Aorta (tissue), 5 donors: ENCODE measurements around the gene FOXP2. TPM values are rescaled to one million over a fixed set of nuclear protein-coding genes. Genes with fewer than 3 reads are reported as not detected.

ENCODE experiments used
- ATAC-seq: fragments of 200-7000 bp; cut with Tn5 transposase; one replicate; pipeline ENCODE4 v1.9.1; 2022; ENCODE audit warnings: moderate library complexity; ENCODE audit not compliant: low FRiP score
- DNase-seq, 2 donors: peaks; one replicate each; pipeline ENCODE4 v3.0.0-alpha.2; 2020
- H3K27ac ChIP-seq, 2 donors: one replicate each; pipeline ENCODE4 v1.5.1; 2013; ENCODE audit warnings: low read length in 2 of 2, mild to moderate bottlenecking in 2 of 2, moderate library complexity in 2 of 2, control low read depth in 1 of 2, inconsistent platforms in 1 of 2, low read depth in 1 of 2
- H3K27me3 ChIP-seq, 2 donors: one replicate each; pipeline ENCODE4 v1.6.1; 2013; ENCODE audit warnings: control low read depth in 1 of 2, low read length in 1 of 2, mild to moderate bottlenecking in 1 of 2, moderate library complexity in 1 of 2; ENCODE audit not compliant: insufficient read depth in 2 of 2, control insufficient read depth in 1 of 2
- H3K36me3 ChIP-seq, 2 donors: one replicate each; pipeline ENCODE4 v1.6.1; 2013; ENCODE audit warnings: control low read depth in 1 of 2, low read length in 1 of 2, mild to moderate bottlenecking in 1 of 2; ENCODE audit not compliant: insufficient read depth in 2 of 2, control insufficient read depth in 1 of 2
- H3K4me1 ChIP-seq, 2 donors: one replicate each; pipeline ENCODE4 v1.6.1; 2013; ENCODE audit warnings: low read length in 2 of 2, control low read depth in 1 of 2, mild to moderate bottlenecking in 1 of 2, moderate library complexity in 1 of 2; ENCODE audit not compliant: insufficient read depth in 2 of 2, control insufficient read depth in 1 of 2
- H3K4me3 ChIP-seq, 2 donors: one replicate each; pipeline ENCODE4 v1.5.1; 2013; ENCODE audit warnings: low read length in 2 of 2, control low read depth in 1 of 2, mild to moderate bottlenecking in 1 of 2
- H3K9me3 ChIP-seq: one replicate; pipeline ENCODE4 v1.6.1; 2013; ENCODE audit warnings: mild to moderate bottlenecking, low read length; ENCODE audit not compliant: control insufficient read depth
- WGBS, 2 donors: extraction: QIAGEN DNeasy Blood & Tissue Kit; methylation state at CpG; one replicate each; pipeline ENCODE4 v1.1.7; 2013; 5-methylcytosine and 5-hydroxymethylcytosine counted together
- intact Hi-C, 2 donors: fragments of 100-400 bp; cut with DNase I; formaldehyde crosslinking; loops; one replicate each; pipeline versions ENCODE4 v1.14.2 to v1.15.0; 2022
- polyA plus RNA-seq, 2 donors: library from polyadenylated mRNA; stranded (reverse); fragments of 200-250 nt; gene quantifications; one replicate each; pipeline ENCODE4 v1.2.3, GENCODE V29; 2013
- total RNA-seq, 2 donors: library from RNA; stranded (reverse); fragmentation: NEBNext Ultra II Directional; extraction: Animal tissue kit (Norgen Biotek cat#: 25700); gene quantifications; one replicate each; pipeline ENCODE4 v1.2.1, GENCODE V29; 2021
- donor health status: healthy with polysubstance abuse.
- donor health status: Bipolar disorder and iron deficiency.
- donor health status: DM: no; HTN: no; CAD: no.
- donor health status: DM: no; HTN: no; CAD: no.
- donor health status: DM: yes; HTN: yes; CAD: no.

FOXP2 gene
- total and polyA plus RNA-seq, 4 donors: 1.1 to 18.1 (median 9.7) TPM

DNA sequence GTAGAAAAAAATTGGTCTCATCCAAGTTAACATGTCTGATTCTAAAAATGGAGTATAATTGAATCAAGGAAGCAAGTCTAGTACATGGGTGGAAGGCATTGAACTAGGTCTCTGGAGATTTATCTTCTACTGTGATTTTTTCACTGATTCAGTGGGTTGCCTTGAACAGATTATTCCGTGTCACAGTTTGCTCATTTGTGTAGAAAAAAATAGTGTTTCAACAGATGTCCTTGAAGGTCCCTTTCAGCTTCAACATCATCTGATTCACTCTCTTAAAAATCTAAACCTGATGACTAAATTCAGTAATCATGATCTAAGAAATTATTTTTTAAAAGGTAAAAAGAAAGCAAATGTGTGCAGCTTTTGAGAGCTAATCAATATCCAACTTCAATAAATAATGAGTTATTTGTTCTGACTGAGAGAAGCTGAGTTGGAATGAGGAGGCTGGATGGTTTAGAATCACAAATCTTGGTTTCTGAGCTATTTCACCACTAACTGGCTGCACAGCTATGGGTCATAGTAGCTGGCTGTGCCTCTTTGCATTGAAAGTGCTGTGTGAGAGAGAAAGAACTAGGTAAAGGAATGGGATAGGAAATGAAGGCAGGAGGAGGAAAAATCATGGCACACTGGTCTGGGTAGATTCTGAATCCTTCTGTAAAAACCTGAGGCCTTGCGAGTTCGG is 285.8 kb downstream of the FOXP2 start:
- Histone ChIP-seq H3K27me3 (no peaks in the 10 kb centered on the region), H3K27ac (no peak overlapping the region), H3K36me3 (no peaks in the 10 kb centered on the region), H3K4me3 (no peak overlapping the region), H3K9me3 (no peaks in the 10 kb centered on the region), H3K4me1 (no peaks in the 10 kb centered on the region)
- no peak for DNase-seq
- WGBS, 2 donors: 92 to 93% methylated on average over 3 of the region's 3 CpGs
- ATAC-seq: no peak
- intact Hi-C loops: no loop called here

GRCh38 chr7:114703677-114704076 is 289.1 kb downstream of the FOXP2 start:
- ATAC-seq: no peak
- intact Hi-C loops: no loop called here
- Histone ChIP-seq H3K36me3 (no peaks in the 10 kb centered on the region), H3K27me3 (no peaks in the 10 kb centered on the region), H3K4me1 (no peaks in the 10 kb centered on the region), H3K4me3 (no peak overlapping the region), H3K9me3 (no peaks in the 10 kb centered on the region), H3K27ac (no peak overlapping the region)
- WGBS, 2 donors: 58 to 61% methylated on average over 6 of the region's 6 CpGs
- no peak for DNase-seq

DNA sequence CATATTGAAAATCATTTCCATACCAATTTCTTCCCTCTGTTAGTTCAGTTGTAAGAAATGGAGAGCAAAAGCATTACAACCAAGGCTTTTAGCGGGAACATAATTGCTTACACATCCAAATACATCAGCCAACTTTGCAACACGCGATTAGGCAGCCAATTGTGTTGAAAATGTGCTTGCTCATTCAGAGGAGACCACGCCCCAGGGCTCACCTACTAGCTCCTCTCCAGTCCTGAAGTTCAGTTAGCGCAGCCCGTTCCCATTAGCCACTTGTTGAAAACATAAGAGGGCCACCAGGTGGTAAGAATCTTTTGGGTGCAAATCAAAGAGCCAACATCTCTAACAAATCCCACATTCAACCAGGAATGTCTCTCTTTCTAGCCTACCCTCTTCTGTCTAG is 294.0 kb downstream of the FOXP2 start:
- ATAC-seq: no peak
- H3K27me3 ChIP-seq: peaks cover 0 to 2% of the 10 kb centered on the region in 2 donors
- H3K4me3 ChIP-seq: no peak overlapping the region
- no peaks in the 10 kb centered on the region for H3K4me1 ChIP-seq
- H3K36me3 ChIP-seq: no peaks in the 10 kb centered on the region
- 80 to 84% methylated on average over 6 of the region's 6 CpGs for WGBS, 2 donors
- intact Hi-C loops: no loop called here
- H3K27ac ChIP-seq: no peak overlapping the region
- H3K9me3 ChIP-seq: no peaks in the 10 kb centered on the region
- DNase-seq: no peak

GRCh38 chr7:114710499-114710898 is 295.9 kb downstream of the FOXP2 start:
- Histone ChIP-seq H3K4me1 (no peaks in the 10 kb centered on the region), H3K27ac (no peak overlapping the region), H3K4me3 (no peak overlapping the region), H3K36me3 (no peaks in the 10 kb centered on the region), H3K27me3 (peaks cover 0 to 2% of the 10 kb centered on the region in 2 donors), H3K9me3 (no peaks in the 10 kb centered on the region)
- no peak for DNase-seq
- 88% methylated on average over 5 of the region's 5 CpGs for WGBS, 2 donors
- no peak for ATAC-seq
- intact Hi-C loops: no loop called here

DNA sequence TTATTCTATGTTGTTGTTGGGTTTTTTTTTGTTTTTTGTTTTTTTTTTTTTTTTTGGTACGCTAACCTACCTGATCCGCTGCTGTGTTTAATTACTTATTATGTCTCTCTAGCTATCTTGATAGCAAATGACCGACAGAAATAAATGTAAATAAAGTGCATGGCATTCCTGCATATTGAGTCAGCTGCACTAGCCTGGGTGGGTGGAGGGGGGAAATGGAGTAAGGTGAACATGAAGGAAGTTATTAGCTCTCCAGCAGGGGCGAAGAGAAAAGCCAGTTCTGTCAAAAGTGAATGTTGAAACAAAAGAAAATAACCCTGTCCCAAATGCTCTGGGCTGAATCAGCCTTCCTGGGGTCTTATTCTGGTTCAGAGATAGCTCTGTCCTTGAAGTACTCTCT is 296.6 kb downstream of the FOXP2 start:
- H3K9me3 ChIP-seq: no peaks in the 10 kb centered on the region

GRCh38 chr7:114715907-114716306 is 301.3 kb downstream of the FOXP2 start:
- ATAC-seq: no peak

More for the DNA sequence above, 296.6 kb downstream of the FOXP2 start:
- Histone ChIP-seq H3K4me3 (no peak overlapping the region), H3K36me3 (no peaks in the 10 kb centered on the region), H3K27ac (no peak overlapping the region), H3K27me3 (peaks cover 0 to 2% of the 10 kb centered on the region in 2 donors), H3K4me1 (no peaks in the 10 kb centered on the region)
- WGBS, 2 donors: 63 to 70% methylated on average over 4 of the region's 4 CpGs
- intact Hi-C loops: no loop called here
- DNase-seq (no peak), ATAC-seq (no peak)

GRCh38 chr7:114718861-114719260 is 304.2 kb downstream of the FOXP2 start:
- Histone ChIP-seq H3K9me3 (no peaks in the 10 kb centered on the region), H3K4me3 (no peak overlapping the region), H3K27ac (no peak overlapping the region), H3K27me3 (no peaks in the 10 kb centered on the region), H3K4me1 (no peaks in the 10 kb centered on the region), H3K36me3 (no peaks in the 10 kb centered on the region)
- intact Hi-C loops: no loop called here
- no peak for DNase-seq
- no peak for ATAC-seq
- whole genome bisulfite sequencing, 2 donors: 87 to 90% methylated on average over 3 of the region's 3 CpGs

More at GRCh38 chr7:114715907-114716306, 301.3 kb downstream of the FOXP2 start:
- intact Hi-C loops: no loop called here
- WGBS, 2 donors: 54 to 64% methylated on average over 3 of the region's 3 CpGs
- Histone ChIP-seq H3K4me3 (no peak overlapping the region), H3K9me3 (no peaks in the 10 kb centered on the region), H3K27ac (no peak overlapping the region), H3K4me1 (no peaks in the 10 kb centered on the region), H3K27me3 (peaks cover 0 to 2% of the 10 kb centered on the region in 2 donors), H3K36me3 (no peaks in the 10 kb centered on the region)
- no peak for DNase-seq

DNA sequence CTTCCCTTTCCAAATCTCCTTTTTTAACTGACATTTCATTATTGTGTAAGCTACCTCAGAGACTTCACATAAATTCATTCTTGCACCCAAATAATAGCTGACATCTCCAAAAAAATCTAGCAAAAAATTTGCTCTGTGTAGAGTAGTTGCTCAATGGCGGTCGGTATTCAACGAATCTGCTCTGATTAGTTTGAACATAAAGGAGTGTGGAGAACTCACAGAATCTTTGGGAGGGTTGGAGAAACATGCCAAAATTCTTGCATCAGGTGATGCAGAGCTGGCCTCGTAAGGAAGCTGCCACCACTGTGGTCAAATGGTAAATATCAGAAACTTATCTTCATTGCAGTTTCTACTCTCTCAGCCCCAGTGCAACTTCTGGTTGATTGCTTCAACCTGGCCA is 306.1 kb downstream of the FOXP2 start:
- Histone ChIP-seq H3K4me1 (no peaks in the 10 kb centered on the region), H3K9me3 (no peaks in the 10 kb centered on the region), H3K36me3 (no peaks in the 10 kb centered on the region), H3K27me3 (no peaks in the 10 kb centered on the region), H3K4me3 (no peak overlapping the region), H3K27ac (no peak overlapping the region)
- no peak for DNase-seq
- intact Hi-C loops: no loop called here
- 39 to 43% methylated on average over 4 of the region's 4 CpGs for WGBS, 2 donors
- ATAC-seq: no peak

- intact Hi-C loops: no loop called here
- DNase-seq (no peak), ATAC-seq (no peak)
- Histone ChIP-seq H3K4me3 (no peak overlapping the region), H3K27ac (no peak overlapping the region), H3K4me1 (no peaks in the 10 kb centered on the region), H3K27me3 (no peaks in the 10 kb centered on the region), H3K9me3 (no peaks in the 10 kb centered on the region), H3K36me3 (no peaks in the 10 kb centered on the region)
Measured at GRCh38 chr7:114722562-114722961, 307.9 kb downstream of the FOXP2 start.
